GM12892 (cell line): ENCODE data around the gene PHLPP1.

Experiments used
- DNase-seq: peaks from one replicate; pipeline ENCODE4 v3.0.0; 2011; ENCODE audit not compliant: insufficient read length
- FAIRE-seq: peaks from 2 replicates; lab custom pipeline; 2011; peaks lifted over from hg19 to GRCh38; lab: Jason Lieb, UNC
- POLR2A ChIP-seq: IDR thresholded peaks from 2 replicates; pipeline ENCODE4 v1.6.1; 2011; ENCODE audit warnings: low read depth, low read length, control low read depth
- POLR2AphosphoS5 ChIP-seq: IDR thresholded peaks from 2 replicates; pipeline ENCODE4 v1.6.1; 2011; ENCODE audit warnings: low read depth, low read length, control low read depth
- TAF1 ChIP-seq: IDR thresholded peaks from 2 replicates; pipeline ENCODE4 v1.6.1; 2011; ENCODE audit warnings: low read depth, mild to moderate bottlenecking, control low read depth, low read length, borderline replicate concordance

PHLPP1 gene

DNA sequence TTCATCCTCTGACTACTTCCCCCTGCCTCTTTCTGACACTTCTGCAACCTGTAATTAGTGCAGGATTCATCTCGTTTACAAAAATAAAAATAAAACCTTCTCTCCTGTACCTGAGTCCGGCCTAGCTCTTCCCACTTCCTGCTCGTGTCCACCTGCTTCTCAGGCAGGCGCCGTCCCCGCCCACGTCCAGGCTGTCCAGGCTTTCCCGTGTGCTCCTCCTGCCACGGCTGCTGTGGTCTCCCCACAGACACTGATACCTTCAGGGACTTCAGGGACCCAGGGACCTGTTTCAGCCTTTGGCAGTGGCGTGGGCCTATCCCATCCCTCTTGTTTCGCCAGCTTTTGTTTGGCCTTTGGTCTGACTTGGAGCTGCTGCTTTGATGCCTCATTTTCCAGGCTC lies 272.5 kb downstream of the PHLPP1 start:
- no peak for DNase-seq
- FAIRE-seq: no peak
- TF ChIP-seq POLR2A (no peak), POLR2AphosphoS5 (no peak), TAF1 (no peak)

DNA sequence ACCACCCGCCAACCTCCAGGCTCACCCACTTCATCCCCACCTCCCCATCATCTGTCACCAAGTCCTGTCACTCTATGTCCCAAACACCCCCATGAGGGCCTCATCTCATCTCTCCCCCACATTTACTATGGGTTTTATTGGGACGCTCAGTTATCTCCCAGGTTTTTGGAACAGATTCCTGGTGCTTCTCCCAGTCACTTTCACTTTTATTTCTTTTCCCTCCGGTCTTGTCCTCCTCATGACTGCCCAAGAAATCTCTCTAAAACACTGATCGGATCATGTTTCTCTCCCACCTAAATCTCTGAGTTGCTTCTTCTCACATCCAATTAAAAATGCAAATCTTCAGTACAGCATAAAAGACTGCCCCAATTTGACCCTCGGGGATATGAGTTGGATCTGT lies 273.1 kb downstream of the PHLPP1 start:
- TF ChIP-seq POLR2A (no peak), TAF1 (no peak), POLR2AphosphoS5 (no peak)
- FAIRE-seq (no peak), DNase-seq (no peak)

DNA sequence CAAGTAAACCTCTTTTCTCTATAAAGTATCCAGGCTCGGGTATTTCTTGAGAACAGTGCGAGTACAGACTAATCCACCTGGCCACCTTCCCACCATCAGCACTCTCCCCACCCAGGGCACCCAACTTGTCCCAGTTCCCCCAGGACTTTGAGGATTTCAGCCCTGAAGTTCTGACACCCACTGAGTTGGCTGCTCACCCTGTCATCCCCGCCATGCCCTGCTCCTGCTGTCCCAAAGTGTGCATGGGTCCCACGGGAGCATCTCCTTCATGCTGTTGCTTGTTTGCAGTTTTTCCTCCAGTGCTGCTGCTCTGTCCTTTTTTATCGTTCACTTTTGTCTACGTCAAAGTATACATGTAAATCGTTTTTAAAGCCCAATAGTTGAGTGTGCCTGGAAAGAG lies 273.9 kb downstream of the PHLPP1 start:
- TF ChIP-seq TAF1: no peak
- TF ChIP-seq POLR2A: no peak
- no peak for TF ChIP-seq POLR2AphosphoS5
- DNase-seq (no peak), FAIRE-seq (no peak)

DNA sequence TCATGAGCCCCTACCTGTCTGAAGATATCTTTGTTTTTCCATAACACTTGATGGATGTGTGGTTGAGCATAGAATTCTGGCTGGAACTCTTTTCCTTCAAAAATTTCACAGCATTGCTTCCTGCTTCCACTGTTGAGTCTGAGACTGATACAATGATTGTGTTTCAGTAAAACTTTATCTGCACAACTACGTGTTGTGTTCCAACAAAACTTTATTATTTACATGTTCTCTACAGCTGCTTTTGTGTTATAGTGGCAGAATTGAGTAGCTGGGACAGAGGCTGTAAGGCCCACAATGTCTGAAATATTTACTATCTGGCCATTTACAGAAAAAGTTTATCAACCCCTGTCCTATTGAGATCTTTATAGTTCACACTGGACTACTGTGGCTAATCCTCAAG lies 275.3 kb downstream of the PHLPP1 start:
- FAIRE-seq: no peak
- no peak for DNase-seq

DNA sequence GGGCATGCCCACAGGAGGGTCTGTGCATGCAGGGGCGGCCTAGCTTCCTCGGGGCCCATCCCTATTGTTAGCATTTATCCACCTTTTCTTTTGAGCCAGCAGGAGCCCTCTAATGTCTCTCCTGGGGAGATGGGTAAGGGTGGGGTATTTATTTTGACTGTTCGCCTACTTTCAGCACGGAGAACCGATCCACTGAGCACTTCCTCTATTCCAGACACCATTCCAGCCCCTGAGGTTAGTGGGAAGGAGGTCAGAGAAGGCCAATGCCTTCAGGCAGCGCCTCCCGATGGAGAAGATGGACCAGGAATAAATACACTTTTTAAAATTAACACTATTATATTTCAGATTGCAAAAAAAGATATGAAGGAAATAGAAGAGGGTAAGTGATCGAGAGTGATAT lies 276.0 kb downstream of the PHLPP1 start:
- TF ChIP-seq POLR2AphosphoS5 (no peak), POLR2A (no peak), TAF1 (no peak)
- FAIRE-seq: no peak

More for the DNA sequence above, 275.3 kb downstream of the PHLPP1 start:
- TF ChIP-seq POLR2A (no peak), POLR2AphosphoS5 (no peak), TAF1 (no peak)

DNA sequence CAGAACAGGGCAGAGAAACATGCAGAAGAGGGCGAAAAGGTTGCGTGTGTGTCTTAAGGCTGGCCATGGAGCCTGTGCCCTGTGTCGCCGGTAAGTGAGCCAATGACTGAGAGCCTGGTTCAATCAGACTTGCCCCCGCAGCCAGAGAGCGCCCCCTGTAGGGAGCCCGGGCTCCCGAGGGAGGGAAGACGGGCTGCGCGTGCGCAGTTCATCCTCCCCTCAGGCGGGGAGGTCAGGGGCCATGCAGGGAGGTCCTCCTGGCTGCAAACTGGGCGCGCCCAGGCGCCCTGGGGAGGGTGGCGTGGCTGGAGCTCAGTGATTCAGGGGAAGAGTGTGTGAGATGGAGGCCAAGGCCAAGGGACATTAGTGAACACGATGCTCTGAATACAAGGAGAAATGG lies 276.6 kb downstream of the PHLPP1 start:
- TF ChIP-seq POLR2AphosphoS5 (no peak), TAF1 (no peak), POLR2A (no peak)
- FAIRE-seq: no peak
- no peak for DNase-seq

More for the DNA sequence above, 276.0 kb downstream of the PHLPP1 start:
- DNase-seq: no peak

DNA sequence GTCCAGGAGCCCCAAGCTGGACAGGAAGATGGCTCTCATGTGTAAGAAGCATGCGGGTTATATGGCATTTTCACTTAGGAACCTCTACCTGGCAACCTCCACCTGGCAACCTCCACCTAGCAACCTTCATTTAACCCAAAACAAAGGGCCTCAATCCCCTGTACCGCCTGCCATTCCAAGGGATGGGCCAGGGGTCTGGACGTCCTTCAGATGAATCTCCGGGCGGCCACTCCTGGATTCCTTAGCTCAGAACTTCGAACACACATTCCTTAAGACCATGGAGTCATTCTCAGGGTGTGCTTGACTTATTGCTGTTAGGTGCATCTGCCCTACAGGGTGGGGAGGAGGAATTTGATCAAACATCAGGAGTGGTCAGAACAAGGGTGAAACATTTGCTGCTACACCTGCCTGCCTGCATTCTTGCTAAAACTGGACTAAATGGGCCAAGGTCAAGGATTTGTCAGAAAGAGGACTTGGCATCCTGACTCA lies 277.6 kb downstream of the PHLPP1 start:
- DNase-seq: no peak
- FAIRE-seq: no peak
- TF ChIP-seq POLR2A (no peak), TAF1 (no peak), POLR2AphosphoS5 (no peak)

DNA sequence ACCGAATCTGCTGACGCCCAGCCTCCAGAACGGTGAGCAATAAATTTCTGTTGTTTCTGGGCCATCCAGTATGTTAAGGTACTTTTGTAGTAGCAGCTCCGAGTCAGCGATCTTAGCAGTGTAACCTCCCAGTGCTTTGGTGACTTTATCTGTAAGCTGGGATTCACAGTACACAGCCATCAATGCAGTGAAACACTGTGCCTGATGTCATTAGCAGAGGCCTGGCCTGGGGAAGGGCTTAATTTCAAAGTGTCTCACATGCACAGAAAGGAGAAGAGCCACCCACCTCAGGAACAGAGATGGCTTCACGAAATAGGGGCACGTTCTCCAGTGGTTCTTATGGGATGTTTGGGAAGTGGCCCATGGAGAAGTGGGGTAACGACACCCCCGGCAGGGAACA lies 281.2 kb downstream of the PHLPP1 start:
- TF ChIP-seq TAF1 (no peak), POLR2A (no peak), POLR2AphosphoS5 (no peak)
- DNase-seq: no peak
- FAIRE-seq: no peak

DNA sequence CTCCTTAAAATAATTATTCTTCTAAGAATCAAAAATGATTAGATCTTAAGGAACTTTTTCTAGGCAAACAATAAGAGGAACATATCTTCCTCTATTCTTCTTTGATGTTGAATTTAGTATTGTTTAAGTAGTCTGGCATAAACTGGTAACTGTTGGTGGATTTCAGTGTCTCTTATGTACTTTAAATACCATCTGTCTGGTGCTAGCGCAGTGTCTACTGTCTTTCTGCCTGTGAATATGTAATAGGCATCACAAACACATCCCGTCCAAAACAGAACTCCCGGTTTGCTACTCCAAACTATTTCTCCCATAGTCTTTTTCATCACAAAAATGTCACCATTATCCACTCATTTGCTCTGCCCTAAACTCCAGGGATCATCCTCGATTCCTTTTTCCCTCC lies 281.7 kb downstream of the PHLPP1 start:
- TF ChIP-seq POLR2AphosphoS5: no peak
- TF ChIP-seq POLR2A: no peak
- TF ChIP-seq TAF1: no peak
- FAIRE-seq (no peak), DNase-seq (no peak)

DNA sequence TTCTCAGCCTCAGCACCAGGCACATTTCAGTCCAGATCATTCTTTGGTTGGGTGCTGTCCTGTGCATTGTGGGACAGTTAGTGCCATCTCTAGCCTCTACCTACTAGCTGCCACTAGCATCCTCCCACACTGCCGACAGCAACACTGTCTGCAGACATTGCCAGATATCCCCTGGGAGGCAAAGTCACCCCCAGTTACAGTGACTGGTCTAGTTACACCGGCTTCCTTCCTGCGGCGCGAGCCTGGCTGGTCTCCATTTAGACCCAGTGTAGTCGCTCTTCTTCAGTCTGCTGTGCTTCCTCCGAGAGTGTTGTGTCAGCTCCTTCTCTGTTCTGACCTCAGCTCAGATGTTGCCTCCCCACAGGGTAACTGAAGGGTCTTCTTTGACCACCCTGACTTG lies 283.1 kb downstream of the PHLPP1 start:
- TF ChIP-seq POLR2AphosphoS5 (no peak), TAF1 (no peak), POLR2A (no peak)
- FAIRE-seq (no peak), DNase-seq (no peak)

DNA sequence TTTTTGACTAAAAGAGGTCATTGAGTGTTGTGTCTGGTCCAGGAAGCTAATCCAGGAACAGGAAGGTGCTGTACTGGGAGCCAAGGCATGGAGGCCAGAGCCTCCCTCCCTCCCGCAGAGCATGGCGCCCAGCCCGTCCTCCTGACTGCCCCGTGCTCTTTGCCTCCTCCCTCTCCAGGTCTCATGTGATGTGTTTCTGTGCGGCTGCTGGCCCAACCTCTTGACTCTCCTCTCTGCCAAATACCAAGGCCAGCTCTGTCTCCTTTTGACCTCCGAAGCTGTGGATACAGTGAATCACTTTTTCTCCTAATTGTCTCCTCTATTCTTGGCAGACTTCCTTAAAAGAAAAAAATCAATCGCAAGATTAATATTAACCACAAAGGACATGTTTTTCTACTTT lies 284.1 kb downstream of the PHLPP1 start:
- FAIRE-seq (no peak), DNase-seq (no peak)
- TF ChIP-seq POLR2AphosphoS5: no peak
- TF ChIP-seq POLR2A: no peak

DNA sequence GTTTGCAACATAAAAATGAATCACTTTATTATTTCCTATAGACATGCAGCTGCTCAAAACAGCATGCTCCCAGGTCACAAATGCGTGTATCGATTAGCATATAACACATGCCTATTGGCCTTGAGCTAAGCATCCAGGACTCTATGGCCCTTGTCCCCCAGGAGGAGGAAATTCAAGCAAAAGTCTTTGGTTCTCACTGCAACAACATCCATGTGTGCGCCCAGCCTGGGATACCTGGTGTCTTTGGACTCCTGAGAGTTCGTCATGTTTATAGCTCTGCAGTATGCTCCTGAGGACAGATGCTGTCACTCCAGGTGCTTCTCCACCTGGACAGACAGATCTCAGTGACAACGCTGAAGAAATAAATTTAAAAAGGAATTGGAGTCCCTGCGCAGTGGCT lies 284.6 kb downstream of the PHLPP1 start:
- DNase-seq: no peak
- no peak for TF ChIP-seq TAF1
- TF ChIP-seq POLR2AphosphoS5: no peak
- TF ChIP-seq POLR2A: no peak
- no peak for FAIRE-seq

DNA sequence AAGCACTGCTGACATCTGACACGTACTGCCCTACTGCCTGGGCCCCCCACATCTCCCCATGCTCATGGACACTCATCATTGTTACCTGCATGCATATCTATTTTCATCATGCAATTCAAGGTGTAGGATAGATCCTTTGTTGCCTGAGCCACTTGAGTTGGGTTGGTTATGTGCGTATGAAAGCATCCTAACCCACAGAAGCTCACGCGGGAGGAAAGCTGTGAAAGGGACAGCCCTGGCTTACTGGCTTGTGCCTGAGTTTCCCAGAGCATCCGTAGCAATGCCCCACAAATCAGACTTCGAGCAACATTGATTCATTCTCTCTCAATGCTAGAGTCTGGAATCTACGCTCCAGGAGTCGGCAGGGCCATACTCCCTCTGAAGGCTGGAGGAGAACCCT lies 285.5 kb downstream of the PHLPP1 start:
- no peak for DNase-seq
- TF ChIP-seq POLR2A: no peak
- TF ChIP-seq TAF1: no peak
- TF ChIP-seq POLR2AphosphoS5: no peak
- FAIRE-seq: no peak

DNA sequence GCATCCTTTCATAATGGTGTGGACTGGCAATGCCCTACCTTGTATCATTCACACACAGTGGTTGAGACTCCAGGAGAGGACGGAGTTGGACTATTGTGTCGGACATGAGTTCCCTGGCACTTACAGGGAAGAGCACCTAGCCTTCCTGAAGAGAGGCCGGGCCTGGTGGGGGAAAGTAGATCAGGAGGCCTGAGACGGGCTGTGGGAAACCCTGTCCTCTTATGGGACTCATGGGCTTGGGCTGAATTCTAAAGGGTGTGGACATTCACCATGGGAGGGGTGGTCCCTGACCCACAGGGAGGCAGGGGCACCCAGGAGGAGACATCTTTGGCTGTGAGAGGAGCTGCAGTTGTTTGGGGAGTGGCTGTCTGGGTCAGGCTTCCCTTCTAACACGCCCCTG lies 286.5 kb downstream of the PHLPP1 start:
- no peak for TF ChIP-seq POLR2A
- no peak for TF ChIP-seq TAF1
- TF ChIP-seq POLR2AphosphoS5: no peak

More for the DNA sequence above, 286.5 kb downstream of the PHLPP1 start:
- no peak for FAIRE-seq
- no peak for DNase-seq
